Right lobe of liver (tissue), 6 donors: ENCODE data around the gene CROCC2. TPM values are rescaled to one million over a fixed set of nuclear protein-coding genes. Genes with fewer than 3 reads are reported as not detected.

Source experiments
- ATAC-seq, 4 donors: fragments of 200-7000 bp; cut with Tn5 transposase; one replicate each; pipeline ENCODE4 v1.9.1; 2020; ENCODE audit warnings: mild to moderate bottlenecking in 4 of 4, moderate library complexity in 4 of 4
- DNase-seq, 3 donors: peaks; one replicate each; pipeline ENCODE4 v3.0.0-alpha.2; 2020
- H3K27ac ChIP-seq, 3 donors: fragments of 200-600 bp; one replicate each; pipeline ENCODE4 v1.8.0; 2022
- H3K27me3 ChIP-seq, 2 donors: fragments of 200-600 bp; one replicate each; pipeline ENCODE4 v1.8.0; 2022
- H3K36me3 ChIP-seq, 4 donors: fragments of 200-600 bp; sonication (generic) in 1 of 4; one replicate each; pipeline versions ENCODE4 v1.5.1 to v1.8.0; 2017 to 2022; ENCODE audit warnings: control low read depth in 1 of 4
- H3K4me1 ChIP-seq, 4 donors: fragments of 200-600 bp; sonication (generic) in 1 of 4; one replicate each; pipeline versions ENCODE4 v1.5.1 to v1.8.0; 2017 to 2022; ENCODE audit warnings: control low read depth in 1 of 4
- H3K4me3 ChIP-seq, 3 donors: fragments of 200-600 bp; one replicate each; pipeline ENCODE4 v1.8.0; 2022
- H3K9me3 ChIP-seq, 4 donors: fragments of 200-600 bp; sonication (generic) in 1 of 4; one replicate each; pipeline versions ENCODE4 v1.5.1 to v1.8.0; 2017 to 2022; ENCODE audit warnings: control low read depth in 1 of 4
- CTCF ChIP-seq, 4 donors: fragments of 200-600 bp in 3 of 4; fragments of 450-650 bp in 1 of 4; IDR thresholded peaks; one replicate each; pipeline versions ENCODE4 v1.5.1 to v1.8.0; 2016 to 2022; ENCODE audit warnings: antibody characterized with exemption in 4 of 4, mild to moderate bottlenecking in 2 of 4
- POLR2A ChIP-seq: fragments of 450-650 bp; IDR thresholded peaks from one replicate; pipeline ENCODE4 v1.6.1; 2017; ENCODE audit warnings: antibody characterized with exemption, mild to moderate bottlenecking
- WGBS: methylation state at CpG from one replicate; pipeline ENCODE4 v1.1.6; 2018; ENCODE audit warnings: low coverage, low lambda C conversion rate; ENCODE audit not compliant: insufficient coverage; ENCODE audit errors: missing lambda C conversion rate; 5-methylcytosine and 5-hydroxymethylcytosine counted together
- intact Hi-C, 2 donors: fragments of 100-400 bp; cut with DNase I; formaldehyde crosslinking; loops; one replicate each; pipeline versions ENCODE4 v1.11.2 to v1.14.1; 2022
- total RNA-seq, 6 experiments: library from RNA; depleted of rRNA in 2 of 6; stranded (reverse); fragments of >200 nt in 2 of 6; fragmentation: NEBNext Ultra II Directional in 3 of 6; extraction: Animal tissue kit (Norgen Biotek cat#: 25700) in 3 of 6; gene quantifications; one replicate each; pipeline versions ENCODE4 v1.1.0 to v1.2.4, GENCODE V29; 2016 to 2023
- donor health status: DM: no; HTN: yes; CAD: no.
- donor health status: DM: no; HTN: no; CAD: no.
- donor health status: DM: no; HTN: no; CAD: no.
- donor health status: DM: no; HTN: yes; CAD: no.
- donor health status: DM: no; HTN: yes; CAD: no.

The CROCC2 gene
- total RNA-seq, 6 experiments from 2014 or later = 0.06 to 0.15 (median 0.12) TPM; not detected in 1

GRCh38 chr2:240884745-240885144 is 21.4 kb upstream of the CROCC2 start:
- H3K4me1 ChIP-seq = peaks cover 0 to 70% (median 23%) of the 10 kb centered on the region in 4 donors
- no peak for ATAC-seq
- no peaks in the 10 kb centered on the region for H3K9me3 ChIP-seq
- intact Hi-C loops = no loop called here
- WGBS = 73% methylated on average over 3 of the region's 3 CpGs
- TF ChIP-seq CTCF (IDR thresholded peaks at IDR 0.05) (no peak), POLR2A (no peak)
- no peaks in the 10 kb centered on the region for H3K27me3 ChIP-seq
- peaks cover 0 to 32% (median 5%) of the 10 kb centered on the region in 4 donors for H3K36me3 ChIP-seq
- no peak for DNase-seq
- H3K4me3 ChIP-seq = no peak overlapping the region
- H3K27ac ChIP-seq = peak overlapping the region in 1 of 3 donors; percentile 67

GRCh38 chr2:240885566-240885965 is 20.6 kb upstream of the CROCC2 start:
- Histone ChIP-seq H3K27me3 (no peaks in the 10 kb centered on the region), H3K9me3 (no peaks in the 10 kb centered on the region), H3K4me3 (no peak overlapping the region), H3K27ac (peak overlapping the region in 1 of 3 donors; percentile 67), H3K4me1 (peaks cover 0 to 71% (median 25%) of the 10 kb centered on the region in 4 donors), H3K36me3 (peaks cover 0 to 32% (median 5%) of the 10 kb centered on the region in 4 donors)
- TF ChIP-seq CTCF (IDR thresholded peaks at IDR 0.05) (no peak), POLR2A (no peak)
- intact Hi-C loops = no loop called here
- no CpG with 5 or more reads among the region's 1 CpG for WGBS
- ATAC-seq (peak in 3 of 4 donors; percentile 1 to 26 (median 2)), DNase-seq (peak in 2 of 3 donors; percentile 70 to 71)

GRCh38 chr2:240886023-240886565 is 20.0 kb upstream of the CROCC2 start:
- WGBS = 38% methylated on average over 4 of the region's 5 CpGs
- peak in 2 of 3 donors; percentile 62 to 70 for DNase-seq
- Histone ChIP-seq H3K36me3 (peaks cover 0 to 29% (median 5%) of the 10 kb centered on the region in 4 donors), H3K4me1 (peaks cover 0 to 71% (median 23%) of the 10 kb centered on the region in 4 donors), H3K27me3 (no peaks in the 10 kb centered on the region), H3K9me3 (no peaks in the 10 kb centered on the region), H3K27ac (peak overlapping the region in 1 of 3 donors; percentile 67), H3K4me3 (no peak overlapping the region)
- intact Hi-C loops = no loop called here
- TF ChIP-seq CTCF (IDR thresholded peaks at IDR 0.05) (no peak), POLR2A (no peak)
- ATAC-seq = peak in 3 of 4 donors; percentile 1 to 21 (median 2)

- H3K27me3 ChIP-seq = no peaks in the 10 kb centered on the region
- H3K36me3 ChIP-seq = peaks cover 0 to 20% (median 5%) of the 10 kb centered on the region in 4 donors
- TF ChIP-seq CTCF (IDR thresholded peaks at IDR 0.05) (no peak), POLR2A (peak; percentile 29)
- H3K27ac ChIP-seq = peak overlapping the region in 1 of 3 donors; percentile 67
- 41% methylated on average over 6 of the region's 18 CpGs for whole genome bisulfite sequencing
- no peaks in the 10 kb centered on the region for H3K9me3 ChIP-seq
- DNase-seq (peak; percentile 85 to 95 (median 95)), ATAC-seq (peak; percentile 60 to 76 (median 66))
- H3K4me1 ChIP-seq = peaks cover 0 to 64% (median 19%) of the 10 kb centered on the region in 4 donors
- no peak overlapping the region for H3K4me3 ChIP-seq
- intact Hi-C loops = no loop called here
Observed at GRCh38 chr2:240886678-240887609, 19.2 kb upstream of the CROCC2 start.
